ENCODE data around the gene CDK5.

GRCh38 chr7:151077705-151078232 lies 20.1 kb upstream of the CDK5 start:
- no peak for TF ChIP-seq CTCF (IDR thresholded peaks at IDR 0.05 in 4 of 5, conservative IDR thresholded peaks at IDR 0.05 in 1 of 5)
- no peak for TF ChIP-seq POLR2A (IDR thresholded peaks at IDR 0.05)
